H9 (cell line): ENCODE data around the gene PPIP5K2. TPM values are rescaled to one million over a fixed set of nuclear protein-coding genes. Genes with fewer than 3 reads are reported as not detected.
A peak's percentile ranks its signal among the peaks of the same experiment; 100 is the strongest.

Experiments
- DNase-seq: peaks from one replicate; pipeline ENCODE4 v3.0.0-alpha.2; 2017
- H2AFZ ChIP-seq: one replicate; pipeline ENCODE4 v1.6.1; 2013; ENCODE audit warnings: mild to moderate bottlenecking, low read length, control low read depth, moderate library complexity
- H2AK5ac ChIP-seq: 2 replicates; pipeline ENCODE4 v1.6.1; 2013; ENCODE audit warnings: low read length, control low read depth, mixed read lengths; ENCODE audit not compliant: insufficient read length
- H2BK120ac ChIP-seq: one replicate; pipeline ENCODE4 v1.6.1; 2013; ENCODE audit warnings: low read depth, mild to moderate bottlenecking, low read length, control low read depth, inconsistent platforms; ENCODE audit not compliant: poor library complexity, severe bottlenecking
- H2BK12ac ChIP-seq: 2 replicates; pipeline ENCODE4 v1.6.1; 2013; ENCODE audit warnings: low read length, control low read depth, mixed read lengths, low read depth; ENCODE audit not compliant: insufficient read length
- H2BK15ac ChIP-seq: 2 replicates; pipeline ENCODE4 v1.6.1; 2013; ENCODE audit warnings: low read depth, low read length, control low read depth
- H2BK20ac ChIP-seq: one replicate; pipeline ENCODE4 v1.6.1; 2013; ENCODE audit warnings: low read depth, mild to moderate bottlenecking, low read length, control low read depth, inconsistent platforms; ENCODE audit not compliant: poor library complexity, severe bottlenecking
- H2BK5ac ChIP-seq: 2 replicates; pipeline ENCODE4 v1.6.1; 2013; ENCODE audit warnings: low read length, control low read depth, mixed read lengths; ENCODE audit not compliant: insufficient read length
- H3K14ac ChIP-seq: 2 replicates; pipeline ENCODE4 v1.6.1; 2013; ENCODE audit warnings: low read length, control low read depth; ENCODE audit not compliant: insufficient read depth
- H3K18ac ChIP-seq: 2 replicates; pipeline ENCODE4 v1.6.1; 2013; ENCODE audit warnings: low read depth, mild to moderate bottlenecking, mixed read lengths, low read length, control low read depth; ENCODE audit not compliant: insufficient read length
- H3K23ac ChIP-seq: 2 replicates; pipeline ENCODE4 v1.6.1; 2013; ENCODE audit warnings: low read length, control low read depth, mixed read lengths, low read depth; ENCODE audit not compliant: insufficient read length
- H3K23me2 ChIP-seq: 2 replicates; pipeline ENCODE4 v1.6.1; 2013; ENCODE audit warnings: low read depth, mild to moderate bottlenecking, mixed read lengths, low read length, control low read depth; ENCODE audit not compliant: insufficient read length, poor library complexity, severe bottlenecking
- H3K27ac ChIP-seq: 2 replicates; pipeline ENCODE4 v1.5.1; 2013; ENCODE audit warnings: low read length, control low read depth, mixed read lengths, low read depth; ENCODE audit not compliant: insufficient read length
- H3K27me3 ChIP-seq: 2 replicates; pipeline ENCODE4 v1.6.1; 2013; ENCODE audit warnings: low read length, control low read depth, inconsistent platforms; ENCODE audit not compliant: insufficient read depth
- H3K4ac ChIP-seq: 2 replicates; pipeline ENCODE4 v1.6.1; 2013; ENCODE audit warnings: low read depth, mild to moderate bottlenecking, control low read depth, inconsistent platforms, low read length, moderate library complexity
- H3K4me1 ChIP-seq: 2 replicates; pipeline ENCODE4 v1.6.1; 2013; ENCODE audit warnings: low read length, control low read depth, inconsistent platforms; ENCODE audit not compliant: insufficient read depth
- H3K4me2 ChIP-seq: 2 replicates; pipeline ENCODE4 v1.6.1; 2013; ENCODE audit warnings: low read length, control low read depth, mixed read lengths; ENCODE audit not compliant: insufficient read length, insufficient read depth
- H3K56ac ChIP-seq: 2 replicates; pipeline ENCODE4 v1.6.1; 2013; ENCODE audit warnings: low read depth, mild to moderate bottlenecking, mixed read lengths, low read length, control low read depth; ENCODE audit not compliant: insufficient read length
- H3K79me1 ChIP-seq: 2 replicates; pipeline ENCODE4 v1.6.1; 2013; ENCODE audit warnings: low read depth, mild to moderate bottlenecking, moderate library complexity, low read length, control low read depth, inconsistent platforms; ENCODE audit not compliant: insufficient read depth, poor library complexity, severe bottlenecking
- H3K79me2 ChIP-seq: 2 replicates; pipeline ENCODE4 v1.6.1; 2013; ENCODE audit warnings: low read length, control low read depth, inconsistent platforms; ENCODE audit not compliant: insufficient read depth
- H3K9ac ChIP-seq: 2 replicates; pipeline ENCODE4 v1.6.1; 2013; ENCODE audit warnings: low read length, control low read depth, mixed read lengths; ENCODE audit not compliant: insufficient read length; ENCODE audit errors: extremely low read depth
- H3K9me3 ChIP-seq: one replicate; pipeline ENCODE4 v1.6.1; 2013; ENCODE audit warnings: low read depth, low read length, inconsistent platforms; ENCODE audit not compliant: control insufficient read depth
- H3T11ph ChIP-seq: one replicate; pipeline ENCODE4 v1.6.1; 2013; ENCODE audit warnings: mild to moderate bottlenecking, low read length, control low read depth, inconsistent platforms
- H4K20me1 ChIP-seq: one replicate; pipeline ENCODE4 v1.6.1; 2013; ENCODE audit not compliant: control insufficient read depth, insufficient read length, insufficient read depth
- H4K5ac ChIP-seq: 2 replicates; pipeline ENCODE4 v1.6.1; 2013; ENCODE audit warnings: low read depth, mild to moderate bottlenecking, mixed read lengths, low read length, control low read depth; ENCODE audit not compliant: insufficient read length
- H4K8ac ChIP-seq: replicated peaks from 2 replicates; pipeline ENCODE4 v1.6.1; 2013; ENCODE audit warnings: low read length, control low read depth, mixed read lengths, low read depth; ENCODE audit not compliant: insufficient read length
- H4K91ac ChIP-seq: 2 replicates; pipeline ENCODE4 v1.6.1; 2013; ENCODE audit warnings: low read depth, mild to moderate bottlenecking, moderate library complexity, mixed read lengths, low read length, control low read depth; ENCODE audit not compliant: insufficient read length
- H3K27ac Mint-ChIP-seq, 3 experiments: 2 replicates in 2 of 3; 3 replicates in 1 of 3; pipeline ENCODE4 v1.8.0; 2020 to 2021; ENCODE audit warnings: mixed read lengths in 3 of 3, mild to moderate bottlenecking in 1 of 3, moderate library complexity in 1 of 3
- H3K27me3 Mint-ChIP-seq: 2 replicates; pipeline ENCODE4 v1.8.0; 2021; ENCODE audit warnings: low read depth, mild to moderate bottlenecking, moderate library complexity, mixed read lengths
- H3K36me3 Mint-ChIP-seq, 3 experiments: 2 replicates in 2 of 3; 3 replicates in 1 of 3; pipeline ENCODE4 v1.8.0; 2020 to 2021; ENCODE audit warnings: low read depth in 3 of 3, mixed read lengths in 3 of 3; ENCODE audit not compliant: insufficient read depth in 1 of 3
- H3K4me1 Mint-ChIP-seq, 2 experiments: 2 replicates each; pipeline ENCODE4 v1.8.0; 2020; ENCODE audit warnings: mixed read lengths in 2 of 2
- H3K4me3 Mint-ChIP-seq, 2 experiments: 2 replicates in 1 of 2; 3 replicates in 1 of 2; pipeline ENCODE4 v1.8.0; 2020 to 2021; ENCODE audit warnings: mild to moderate bottlenecking in 2 of 2, mixed read lengths in 2 of 2, moderate library complexity in 1 of 2
- H3K9me3 Mint-ChIP-seq, 2 experiments: 2 replicates in 1 of 2; 3 replicates in 1 of 2; pipeline ENCODE4 v1.8.0; 2020; ENCODE audit warnings: mild to moderate bottlenecking in 2 of 2, mixed read lengths in 2 of 2, moderate library complexity in 1 of 2
- WGBS: extraction: QIAGEN DNeasy Blood & Tissue Kit; methylation state at CpG from one replicate; pipeline ENCODE4 v1.1.7; 2013; ENCODE audit warnings: missing lambda C conversion rate, low lambda C conversion rate, mixed read lengths; ENCODE audit not compliant: insufficient read length; ENCODE audit errors: extremely low coverage; 5-methylcytosine and 5-hydroxymethylcytosine counted together
- total RNA-seq: library from RNA; stranded (reverse); gene quantifications from 2 replicates; pipeline ENCODE4 v1.2.1, GENCODE V29; 2021
- TF ChIP-seq, protein P1 (sequence below): fragments of 200-600 bp; sonication (generic); conservative IDR thresholded peaks from 3 replicates; pipeline ENCODE4 v1.8.0; 2021; ENCODE audit warnings: antibody characterized with exemption, mild to moderate bottlenecking

The PPIP5K2 gene
- total RNA-seq, 1 experiment from 2014 or later, result 43.8 TPM

GRCh38 chr5:103126557-103126956 is 6.5 kb downstream of the PPIP5K2 start:
- H3K27me3 Mint-ChIP-seq, result no peaks in the 10 kb centered on the region
- Histone ChIP-seq H3T11ph (no peak overlapping the region), H4K5ac (no peak overlapping the region), H3K79me2 (no peaks in the 10 kb centered on the region), H4K91ac (no peak overlapping the region), H3K27ac (no peak overlapping the region), H2AFZ (no peak overlapping the region), H3K4me1 (no peaks in the 10 kb centered on the region), H4K8ac (no peak overlapping the region), H3K14ac (no peak overlapping the region), H3K9me3 (no peaks in the 10 kb centered on the region), H2AK5ac (no peak overlapping the region), H3K27me3 (no peaks in the 10 kb centered on the region), H4K20me1 (no peaks in the 10 kb centered on the region), H3K23me2 (no peaks in the 10 kb centered on the region), H2BK5ac (no peak overlapping the region), H2BK120ac (no peak overlapping the region), H2BK12ac (no peak overlapping the region), H3K79me1 (no peaks in the 10 kb centered on the region), H2BK20ac (no peak overlapping the region), H3K9ac (no peak overlapping the region), H2BK15ac (no peak overlapping the region), H3K4me2 (no peak overlapping the region), H3K56ac (no peak overlapping the region), H3K18ac (no peak overlapping the region), H3K23ac (no peak overlapping the region), H3K4ac (no peak overlapping the region)
- H3K9me3 Mint-ChIP-seq, result no peaks in the 10 kb centered on the region
- no peak for DNase-seq
- H3K4me3 Mint-ChIP-seq, result no peak overlapping the region
- peaks cover under 1 to 3% of the 10 kb centered on the region in 2 experiments; a peak in 3 of 4 replicates for H3K4me1 Mint-ChIP-seq
- TF ChIP-seq, protein P1, sequence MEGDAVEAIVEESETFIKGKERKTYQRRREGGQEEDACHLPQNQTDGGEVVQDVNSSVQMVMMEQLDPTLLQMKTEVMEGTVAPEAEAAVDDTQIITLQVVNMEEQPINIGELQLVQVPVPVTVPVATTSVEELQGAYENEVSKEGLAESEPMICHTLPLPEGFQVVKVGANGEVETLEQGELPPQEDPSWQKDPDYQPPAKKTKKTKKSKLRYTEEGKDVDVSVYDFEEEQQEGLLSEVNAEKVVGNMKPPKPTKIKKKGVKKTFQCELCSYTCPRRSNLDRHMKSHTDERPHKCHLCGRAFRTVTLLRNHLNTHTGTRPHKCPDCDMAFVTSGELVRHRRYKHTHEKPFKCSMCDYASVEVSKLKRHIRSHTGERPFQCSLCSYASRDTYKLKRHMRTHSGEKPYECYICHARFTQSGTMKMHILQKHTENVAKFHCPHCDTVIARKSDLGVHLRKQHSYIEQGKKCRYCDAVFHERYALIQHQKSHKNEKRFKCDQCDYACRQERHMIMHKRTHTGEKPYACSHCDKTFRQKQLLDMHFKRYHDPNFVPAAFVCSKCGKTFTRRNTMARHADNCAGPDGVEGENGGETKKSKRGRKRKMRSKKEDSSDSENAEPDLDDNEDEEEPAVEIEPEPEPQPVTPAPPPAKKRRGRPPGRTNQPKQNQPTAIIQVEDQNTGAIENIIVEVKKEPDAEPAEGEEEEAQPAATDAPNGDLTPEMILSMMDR, result no peak
- 0 out of 7 replicates have a peak overlapping the region, but pooled peaks of 1 of the 3 experiments have one; percentile 46 for H3K27ac Mint-ChIP-seq
- WGBS, result no CpG with 5 or more reads among the region's 5 CpGs
- peaks cover 0 to 2% (median 0%) of the 10 kb centered on the region in 3 experiments; a peak in 1 of 7 replicates for H3K36me3 Mint-ChIP-seq
